WI38 (cell line): ENCODE results near the gene BRD2.

Experiments
- H3K4me3 ChIP-seq: 2 replicates; pipeline ENCODE4 v1.5.1; 2011; ENCODE audit warnings: low read depth, mild to moderate bottlenecking, control low read depth, low read length
- TF ChIP-seq, protein P1 (sequence below): IDR thresholded peaks from 2 replicates; pipeline ENCODE4 v1.5.1; 2012; ENCODE audit warnings: low read depth, mild to moderate bottlenecking, control low read depth, low read length

The BRD2 gene

DNA sequence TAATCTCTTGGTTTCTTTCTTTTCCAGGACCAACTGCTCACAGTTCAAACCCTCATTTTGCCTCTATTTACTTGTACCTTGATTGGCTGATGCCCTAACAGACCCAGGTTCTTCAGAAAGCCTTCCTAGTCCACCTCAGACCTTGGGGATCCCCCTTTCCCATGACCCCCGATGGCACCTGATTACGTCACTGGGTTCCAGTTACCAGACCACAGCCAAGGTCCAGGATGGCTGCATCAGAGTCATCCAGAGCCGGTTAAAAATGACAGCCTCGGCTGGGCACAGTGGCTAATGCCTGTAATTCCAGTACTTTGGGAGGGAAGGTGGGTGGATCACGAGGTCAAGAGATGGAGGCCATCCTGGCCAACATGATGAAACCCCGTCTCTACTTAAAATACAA lies 36.5 kb downstream of the BRD2 start:
- TF ChIP-seq, protein P1, sequence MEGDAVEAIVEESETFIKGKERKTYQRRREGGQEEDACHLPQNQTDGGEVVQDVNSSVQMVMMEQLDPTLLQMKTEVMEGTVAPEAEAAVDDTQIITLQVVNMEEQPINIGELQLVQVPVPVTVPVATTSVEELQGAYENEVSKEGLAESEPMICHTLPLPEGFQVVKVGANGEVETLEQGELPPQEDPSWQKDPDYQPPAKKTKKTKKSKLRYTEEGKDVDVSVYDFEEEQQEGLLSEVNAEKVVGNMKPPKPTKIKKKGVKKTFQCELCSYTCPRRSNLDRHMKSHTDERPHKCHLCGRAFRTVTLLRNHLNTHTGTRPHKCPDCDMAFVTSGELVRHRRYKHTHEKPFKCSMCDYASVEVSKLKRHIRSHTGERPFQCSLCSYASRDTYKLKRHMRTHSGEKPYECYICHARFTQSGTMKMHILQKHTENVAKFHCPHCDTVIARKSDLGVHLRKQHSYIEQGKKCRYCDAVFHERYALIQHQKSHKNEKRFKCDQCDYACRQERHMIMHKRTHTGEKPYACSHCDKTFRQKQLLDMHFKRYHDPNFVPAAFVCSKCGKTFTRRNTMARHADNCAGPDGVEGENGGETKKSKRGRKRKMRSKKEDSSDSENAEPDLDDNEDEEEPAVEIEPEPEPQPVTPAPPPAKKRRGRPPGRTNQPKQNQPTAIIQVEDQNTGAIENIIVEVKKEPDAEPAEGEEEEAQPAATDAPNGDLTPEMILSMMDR = no peak
- H3K4me3 ChIP-seq = no peak overlapping the region

DNA sequence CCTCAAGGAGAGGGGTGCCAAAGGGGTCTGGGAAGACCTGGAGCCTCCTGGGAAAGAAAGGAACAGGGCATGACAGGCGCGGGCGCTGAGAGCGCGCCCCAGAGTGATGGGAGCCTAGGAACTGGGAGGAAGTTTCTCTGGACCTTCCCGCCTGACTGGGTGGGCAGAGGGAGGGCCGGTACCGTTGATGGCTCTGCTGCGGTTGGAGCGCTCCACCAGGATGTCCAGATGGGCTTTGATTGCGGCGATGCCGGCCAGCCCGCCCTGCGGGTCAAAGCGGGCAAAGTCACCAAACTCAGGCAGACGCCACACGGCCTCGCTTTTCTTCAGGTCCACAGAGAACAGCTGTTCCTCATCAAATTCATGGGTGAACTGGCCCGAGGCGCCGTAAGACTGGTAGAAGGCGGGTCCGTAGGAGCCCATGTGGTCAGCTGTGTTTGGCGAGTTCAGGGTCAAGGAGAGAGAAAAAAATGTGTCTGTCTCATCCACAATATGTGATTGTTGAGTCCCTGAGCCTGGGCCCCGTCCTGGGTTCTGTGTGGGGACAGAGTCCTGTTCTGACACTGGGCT lies 39.5 kb downstream of the BRD2 start:
- H3K4me3 ChIP-seq = no peak overlapping the region
- TF ChIP-seq, protein P1 = no peak

DNA sequence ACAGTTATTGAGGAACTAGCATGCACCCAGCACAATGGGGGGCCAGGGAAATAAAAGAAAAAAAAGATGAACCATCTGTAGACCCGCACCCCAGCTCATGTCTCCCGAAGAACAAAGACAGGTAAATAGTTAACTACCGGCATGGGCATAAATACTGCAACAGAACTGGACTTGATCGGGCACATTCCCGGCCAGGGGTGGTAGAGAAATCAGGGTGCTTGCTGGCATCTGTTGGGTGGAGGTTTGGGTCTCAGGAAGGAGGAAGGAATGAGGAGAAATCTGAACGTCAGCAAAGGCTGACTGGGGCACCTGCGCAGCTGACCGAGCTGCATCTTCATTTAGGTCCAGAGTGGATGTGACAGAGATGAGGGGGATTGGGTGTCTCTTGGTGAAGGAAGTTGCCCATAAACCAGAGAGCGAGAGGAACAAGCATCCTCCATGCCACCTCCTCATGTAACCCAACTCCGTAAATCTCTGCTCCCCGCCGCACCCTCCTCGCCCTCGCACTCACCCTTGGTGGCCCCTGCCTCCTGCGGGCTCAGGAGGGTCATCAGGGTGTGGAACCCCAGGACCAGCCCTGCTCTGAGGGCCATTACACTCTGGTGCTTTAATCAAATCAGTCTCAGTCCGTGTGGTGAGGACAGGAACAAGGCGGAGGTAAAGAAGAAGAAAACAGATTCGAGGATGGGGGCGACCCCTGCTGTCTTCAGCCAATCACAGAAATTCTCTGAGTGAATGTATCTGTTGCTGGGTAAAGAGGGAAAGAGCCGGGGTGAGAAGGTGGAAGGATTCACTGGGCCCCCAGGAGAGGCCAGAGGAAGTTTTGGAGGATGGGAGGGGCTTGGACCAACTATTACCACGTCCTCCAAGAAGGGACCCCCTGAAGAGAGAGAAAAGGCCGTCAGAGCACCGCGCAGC lies 40.8 kb downstream of the BRD2 start, which contains the start of gene HLA-DOA:
Gene HLA-DOA (minus strand): TSS at position 648 of the 918 bp plus-strand sequence.
- TF ChIP-seq, protein P1 = no peak
- H3K4me3 ChIP-seq = no peak within 1 kb of the TSS

GRCh38 chr6:33010356-33010755 lies 42.0 kb downstream of the BRD2 start:
- TF ChIP-seq, protein P1 = no peak
- H3K4me3 ChIP-seq = no peak overlapping the region

DNA sequence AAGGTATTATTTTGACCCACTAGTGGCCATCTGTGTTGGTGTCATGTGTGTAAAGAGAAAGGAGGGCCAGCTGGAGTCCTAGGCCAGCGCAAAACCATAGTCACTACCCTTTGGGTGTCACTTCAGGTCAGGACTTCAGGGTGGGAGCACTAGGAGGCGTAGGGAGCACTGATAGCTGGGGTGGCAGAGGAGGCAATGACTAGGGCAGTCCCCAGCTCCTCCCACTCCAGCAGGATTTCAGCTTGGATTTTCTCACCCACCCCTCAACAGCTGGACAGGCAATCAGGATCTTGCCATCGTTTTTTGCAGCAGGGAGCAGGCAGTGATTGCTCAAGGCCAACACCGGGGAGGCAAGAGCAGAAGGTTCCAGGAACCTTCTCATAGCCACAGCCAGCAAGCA lies 45.2 kb downstream of the BRD2 start:
- TF ChIP-seq, protein P1 = no peak
- no peak overlapping the region for H3K4me3 ChIP-seq

- TF ChIP-seq, protein P1 = peak; percentile 49; the same call in 1 of the 2 replicates
- no peak overlapping the region for H3K4me3 ChIP-seq
Measured at GRCh38 chr6:33014841-33015634, 46.6 kb downstream of the BRD2 start.
